Endothelial cell of umbilical vein (primary cell): Measurements from ENCODE around the gene NUAK1. TPM values are rescaled to one million over a fixed set of nuclear protein-coding genes. Genes with fewer than 3 reads are reported as not detected.

Experiments
- BruUV-seq: library from RNA; stranded (reverse); fragments of 400-500 nt; replicated peaks from 2 replicates; lab custom pipeline; 2021; lab: Mats Ljungman, UMichigan
- CTCF ChIA-PET: fragments of 300-600, 350-600 bp; sonication (Branson Sonifier 250); formaldehyde crosslinking; loops from one replicate; lab custom pipeline; 2021; ENCODE audit warnings: antibody characterized with exemption, inconsistent platforms; lab: Charles Lee
- POLR2A ChIA-PET: fragments of 300-600, 350-600 bp; sonication (Branson Sonifier 250); formaldehyde crosslinking; loops from one replicate; lab custom pipeline; 2021; ENCODE audit warnings: antibody characterized with exemption, inconsistent platforms; lab: Charles Lee
- DNase-seq: peaks from one replicate; pipeline ENCODE4 v3.0.0-alpha.2; 2011; ENCODE audit warnings: low read depth, low spot score
- FAIRE-seq: peaks from 2 replicates; lab custom pipeline; 2011; peaks lifted over from hg19 to GRCh38; lab: Jason Lieb, UNC
- H2AFZ ChIP-seq: 2 replicates; pipeline ENCODE4 v1.6.0; 2012; ENCODE audit warnings: low read depth, low read length, control low read depth, inconsistent platforms
- H3K27ac ChIP-seq: 2 replicates; pipeline ENCODE4 v1.5.1; 2011; ENCODE audit warnings: low read depth, mild to moderate bottlenecking, control low read depth, low read length, moderate library complexity; ENCODE audit not compliant: insufficient read depth
- H3K27me3 ChIP-seq, 2 experiments: 2 replicates each; pipeline versions ENCODE4 v1.6.0 to v1.6.1; 2011; ENCODE audit warnings: low read length in 2 of 2, mixed read lengths in 1 of 2; ENCODE audit not compliant: control insufficient read depth in 2 of 2, insufficient read depth in 2 of 2
- H3K36me3 ChIP-seq, 2 experiments: 2 replicates in 1 of 2; 3 replicates in 1 of 2; pipeline ENCODE4 v1.5.1; 2011; ENCODE audit warnings: low read length in 2 of 2, mild to moderate bottlenecking in 1 of 2, moderate library complexity in 1 of 2; ENCODE audit not compliant: control insufficient read depth in 2 of 2, insufficient read depth in 2 of 2; ENCODE audit errors: extremely low read depth in 1 of 2
- H3K4me1 ChIP-seq: 3 replicates; pipeline ENCODE4 v1.5.1; 2011; ENCODE audit warnings: mild to moderate bottlenecking, low read length; ENCODE audit not compliant: control insufficient read depth, insufficient read depth; ENCODE audit errors: extremely low read depth
- H3K4me2 ChIP-seq: 2 replicates; pipeline ENCODE4 v1.6.1; 2011; ENCODE audit warnings: low read length, control low read depth, mixed read lengths; ENCODE audit not compliant: insufficient read depth
- H3K4me3 ChIP-seq, 3 experiments: fragments of 200-600 bp in 1 of 3; sonication (generic), shearing (Covaris generic) in 1 of 3; replicated peaks in 1 of 3; 2 replicates each; pipeline ENCODE4 v1.5.1; 2011 to 2016; ENCODE audit warnings: control low read depth in 3 of 3, low read length in 3 of 3, mild to moderate bottlenecking in 2 of 3, inconsistent platforms in 1 of 3, low read depth in 1 of 3, moderate library complexity in 1 of 3; ENCODE audit not compliant: insufficient read depth in 1 of 3
- H3K79me2 ChIP-seq: 2 replicates; pipeline ENCODE4 v1.6.0; 2012; ENCODE audit warnings: low read length, inconsistent platforms; ENCODE audit not compliant: control insufficient read depth, insufficient read depth
- H3K9ac ChIP-seq: replicated peaks from 2 replicates; pipeline ENCODE3; 2011; ENCODE audit warnings: low read length, control low read depth; ENCODE audit not compliant: insufficient read depth; ENCODE audit errors: extremely low read depth
- H3K9me1 ChIP-seq: replicated peaks from 3 replicates; pipeline ENCODE4 v1.6.0; 2011; ENCODE audit warnings: mild to moderate bottlenecking, low read length; ENCODE audit not compliant: control insufficient read depth, insufficient read depth; ENCODE audit errors: extremely low read depth
- H3K9me3 ChIP-seq: replicated peaks from 2 replicates; pipeline ENCODE4 v1.5.1; 2012; ENCODE audit warnings: low read length, inconsistent platforms; ENCODE audit not compliant: control insufficient read depth, insufficient read depth
- H4K20me1 ChIP-seq: replicated peaks from 2 replicates; pipeline ENCODE3; 2011; ENCODE audit warnings: mild to moderate bottlenecking, low read length; ENCODE audit not compliant: control insufficient read depth, insufficient read depth; ENCODE audit errors: extremely low read depth
- EZH2 ChIP-seq: IDR thresholded peaks from 2 replicates; pipeline ENCODE4 v1.6.1; 2012; ENCODE audit warnings: borderline replicate concordance, low read depth, mild to moderate bottlenecking, moderate library complexity, low read length, inconsistent platforms; ENCODE audit not compliant: severe bottlenecking
- FOS ChIP-seq: IDR thresholded peaks from 2 replicates; pipeline ENCODE4 v1.6.1; 2011; ENCODE audit warnings: mild to moderate bottlenecking, low read length, moderate library complexity, borderline replicate concordance; ENCODE audit not compliant: insufficient read depth
- GATA2 ChIP-seq: IDR thresholded peaks from 2 replicates; pipeline ENCODE4 v1.7.0; 2011; ENCODE audit warnings: low read depth, mild to moderate bottlenecking, moderate library complexity, mixed read lengths, low read length; ENCODE audit not compliant: insufficient read length, insufficient read depth
- JUN ChIP-seq: IDR thresholded peaks from 2 replicates; pipeline ENCODE4 v1.6.1; 2011; ENCODE audit warnings: borderline replicate concordance, low read depth; ENCODE audit not compliant: insufficient read length, insufficient read depth
- MYC ChIP-seq: IDR thresholded peaks from one replicate; pipeline ENCODE4 v1.6.1; 2011; ENCODE audit warnings: mild to moderate bottlenecking, low read depth, low read length
- POLR2A ChIP-seq: IDR thresholded peaks from 2 replicates; pipeline ENCODE4 v1.6.1; 2012; ENCODE audit warnings: low read depth, mild to moderate bottlenecking, control low read depth, low read length
- POLR2AphosphoS5 ChIP-seq: IDR thresholded peaks from 2 replicates; pipeline ENCODE4 v1.6.1; 2012; ENCODE audit warnings: low read depth, mild to moderate bottlenecking, control low read depth, low read length, moderate library complexity; ENCODE audit not compliant: insufficient read depth
- dilution Hi-C: fragments of 300-500 bp; cut with MboI; formaldehyde crosslinking; loops from one replicate; pipeline ENCODE4 v1.15.0; 2019; ENCODE audit warnings: low sequenced_read_pairs; ENCODE audit not compliant: extremely low pct_ligation_motif_present
- intact Hi-C: fragments of 100-400 bp; cut with micrococcal nuclease; formaldehyde crosslinking; loops from one replicate; pipeline ENCODE4 v1.10.0; 2022
- polyA plus RNA-seq, 4 experiments: library from polyadenylated mRNA; depleted of rRNA in 3 of 4; stranded (reverse) in 3 of 4; unstranded in 1 of 4; fragments of >200 nt; gene quantifications; 2 replicates each; pipeline versions ENCODE4 v1.2.1 to v1.2.3, GENCODE V29; 2011 to 2012; ENCODE audit warnings: missing spikeins in 1 of 4
- total RNA-seq: library from RNA; stranded (reverse); gene quantifications from 2 replicates; pipeline ENCODE4 v1.2.3, GENCODE V29; 2021
- TF ChIP-seq, protein P1 (sequence below): IDR thresholded peaks from 2 replicates; pipeline ENCODE4 v1.6.1; 2011; ENCODE audit not compliant: insufficient read depth, insufficient read length
- TF ChIP-seq, protein P2 (sequence below), 2 donors: IDR thresholded peaks; 1 replicate in 1 of 2; 2 replicates in 1 of 2; pipeline ENCODE4 v1.5.1; 2011; ENCODE audit warnings: low read length in 2 of 2, mild to moderate bottlenecking in 2 of 2, moderate library complexity in 2 of 2, control low read depth in 1 of 2, inconsistent platforms in 1 of 2, low read depth in 1 of 2; ENCODE audit not compliant: insufficient read depth in 1 of 2; ENCODE audit errors: extremely low read depth in 1 of 2

NUAK1 gene
- total and polyA plus RNA-seq, 2 donors (not counting 3 experiments of a cell fraction or from before 2014, with no cell fraction given): 34.2 to 39.7 TPM

DNA sequence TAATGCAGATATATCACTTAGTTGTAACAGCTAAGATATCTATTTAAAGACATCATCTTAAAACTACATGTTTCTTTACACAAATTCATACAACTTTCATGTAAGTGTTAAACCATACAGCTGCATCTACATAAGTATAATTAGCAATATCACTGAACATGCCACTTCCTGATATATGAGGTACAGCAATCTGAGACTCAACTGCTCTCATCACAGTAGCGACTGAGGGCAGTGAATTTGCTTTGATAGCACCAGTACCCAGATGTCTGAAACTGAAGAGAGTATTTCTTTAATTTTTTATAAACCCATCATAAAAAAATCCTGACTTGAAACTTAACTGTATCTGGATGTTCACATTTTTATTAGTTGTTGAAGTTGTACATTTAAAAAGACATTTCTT lies 34.7 kb upstream of the NUAK1 start:
- DNase-seq (no peak), FAIRE-seq (no peak)
- no peaks in the 10 kb centered on the region for H4K20me1 ChIP-seq
- no peak overlapping the region for H3K9ac ChIP-seq
- H3K9me3 ChIP-seq: no peaks in the 10 kb centered on the region
- no peak for TF ChIP-seq GATA2
- TF ChIP-seq, protein P1, sequence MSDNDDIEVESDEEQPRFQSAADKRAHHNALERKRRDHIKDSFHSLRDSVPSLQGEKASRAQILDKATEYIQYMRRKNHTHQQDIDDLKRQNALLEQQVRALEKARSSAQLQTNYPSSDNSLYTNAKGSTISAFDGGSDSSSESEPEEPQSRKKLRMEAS: no peak
- H3K4me1 ChIP-seq: no peaks in the 10 kb centered on the region
- no TSS peak for BruUV-seq
- ChIA-PET CTCF (no interaction called here), POLR2A (no interaction called here)
- intact Hi-C loops: no loop called here
- H3K27ac ChIP-seq: no peak overlapping the region
- dilution Hi-C loops: no loop called here
- H3K4me2 ChIP-seq: no peak overlapping the region
- no peaks in the 10 kb centered on the region for H3K79me2 ChIP-seq
- no peaks in the 10 kb centered on the region for H3K9me1 ChIP-seq
- H3K36me3 ChIP-seq: no peaks in the 10 kb centered on the region
- no peak overlapping the region for H3K4me3 ChIP-seq
- H3K27me3 ChIP-seq: peaks cover 24 to 25% of the 10 kb centered on the region in 2 experiments
- no peak overlapping the region for H2AFZ ChIP-seq

DNA sequence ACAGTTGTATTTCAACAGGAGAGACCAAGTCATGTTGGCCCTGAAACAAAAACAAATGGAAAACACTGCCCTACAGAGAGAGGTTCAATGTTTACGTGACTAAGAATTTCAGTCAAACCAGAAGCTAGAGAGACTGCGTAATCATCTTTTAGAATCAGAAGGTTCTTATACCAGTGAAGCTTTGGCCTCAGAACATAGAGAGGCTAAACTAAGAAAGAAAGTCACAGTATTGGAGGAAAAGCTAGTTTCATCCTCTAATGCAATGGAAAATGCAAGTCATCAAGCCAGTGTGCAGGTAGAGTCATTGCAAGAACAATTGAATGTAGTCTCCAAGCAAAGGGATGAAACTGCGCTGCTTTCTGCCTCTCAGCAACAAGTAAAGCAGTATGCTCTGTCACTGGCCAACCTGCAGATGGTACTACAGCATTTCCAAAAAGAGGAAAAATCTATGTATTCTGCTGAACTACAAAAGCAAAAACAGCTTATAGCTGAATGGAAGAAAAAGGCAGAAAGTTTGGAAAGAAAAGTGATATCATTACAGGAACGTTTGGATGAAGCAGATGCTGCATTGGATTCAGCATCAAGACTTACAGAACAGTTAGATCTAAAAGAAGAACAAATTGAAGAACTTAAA lies 32.5 kb upstream of the NUAK1 start:
- no peak for DNase-seq
- Histone ChIP-seq H3K4me1 (no peaks in the 10 kb centered on the region), H4K20me1 (no peaks in the 10 kb centered on the region), H3K4me3 (no peak overlapping the region), H3K36me3 (no peaks in the 10 kb centered on the region), H3K9ac (no peak overlapping the region), H2AFZ (no peak overlapping the region), H3K27ac (no peak overlapping the region), H3K4me2 (no peak overlapping the region), H3K27me3 (peaks cover 24 to 25% of the 10 kb centered on the region in 2 experiments), H3K79me2 (no peaks in the 10 kb centered on the region), H3K9me1 (no peaks in the 10 kb centered on the region), H3K9me3 (no peaks in the 10 kb centered on the region)
- dilution Hi-C loops (no loop called here), intact Hi-C loops (no loop called here)
- no TSS peak for BruUV-seq
- ChIA-PET CTCF (interaction anchor here (0.6 to 1.9 kb wide), 3 partner anchors 10 to 34 kb away, joined by 3 to 6 read pairs (median 3); no protein-coding TSS in a partner anchor), POLR2A (no interaction called here)
- no peak for TF ChIP-seq GATA2
- TF ChIP-seq POLR2AphosphoS5: no peak
- no peak for TF ChIP-seq MYC
- TF ChIP-seq, protein P2, sequence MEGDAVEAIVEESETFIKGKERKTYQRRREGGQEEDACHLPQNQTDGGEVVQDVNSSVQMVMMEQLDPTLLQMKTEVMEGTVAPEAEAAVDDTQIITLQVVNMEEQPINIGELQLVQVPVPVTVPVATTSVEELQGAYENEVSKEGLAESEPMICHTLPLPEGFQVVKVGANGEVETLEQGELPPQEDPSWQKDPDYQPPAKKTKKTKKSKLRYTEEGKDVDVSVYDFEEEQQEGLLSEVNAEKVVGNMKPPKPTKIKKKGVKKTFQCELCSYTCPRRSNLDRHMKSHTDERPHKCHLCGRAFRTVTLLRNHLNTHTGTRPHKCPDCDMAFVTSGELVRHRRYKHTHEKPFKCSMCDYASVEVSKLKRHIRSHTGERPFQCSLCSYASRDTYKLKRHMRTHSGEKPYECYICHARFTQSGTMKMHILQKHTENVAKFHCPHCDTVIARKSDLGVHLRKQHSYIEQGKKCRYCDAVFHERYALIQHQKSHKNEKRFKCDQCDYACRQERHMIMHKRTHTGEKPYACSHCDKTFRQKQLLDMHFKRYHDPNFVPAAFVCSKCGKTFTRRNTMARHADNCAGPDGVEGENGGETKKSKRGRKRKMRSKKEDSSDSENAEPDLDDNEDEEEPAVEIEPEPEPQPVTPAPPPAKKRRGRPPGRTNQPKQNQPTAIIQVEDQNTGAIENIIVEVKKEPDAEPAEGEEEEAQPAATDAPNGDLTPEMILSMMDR (IDR thresholded peaks at IDR 0.05; ENCODE audit: extremely low read depth in 1 of 2, insufficient read depth in 1 of 2, low read depth in 1 of 2, low read length in 2 of 2): no peak
- no peak for TF ChIP-seq POLR2A
- TF ChIP-seq FOS: no peak
- TF ChIP-seq EZH2: no peak
- TF ChIP-seq, protein P1: no peak
- TF ChIP-seq JUN: no peak
- FAIRE-seq: no peak
